ENCODE data around the gene CACNA2D3. TPM values are rescaled to one million over a fixed set of nuclear protein-coding genes. Genes with fewer than 3 reads are reported as not detected.

The CACNA2D3 gene
- total RNA-seq, 1 donor from 2014 or later = 10.0 TPM

GRCh38 chr3:54856271-54856670, 733.9 kb downstream of the CACNA2D3 start:
- H3K4me3 Mint-ChIP-seq (ENCODE audit: unreplicated experiment) = no peak overlapping the region
- peaks cover 7% of the 10 kb centered on the region for H3K4me1 Mint-ChIP-seq (ENCODE audit: low read depth, unreplicated experiment)
- H3K36me3 Mint-ChIP-seq (ENCODE audit: unreplicated experiment) = no peaks in the 10 kb centered on the region
- no peak for DNase-seq
- peaks cover 2% of the 10 kb centered on the region for H3K27me3 Mint-ChIP-seq (ENCODE audit: unreplicated experiment)
- no peak overlapping the region for H3K27ac Mint-ChIP-seq (ENCODE audit: unreplicated experiment)
- no peak for TF ChIP-seq CTCF (IDR thresholded peaks at IDR 0.05; ENCODE audit: partially characterized antibody, unreplicated experiment)
- H3K9me3 Mint-ChIP-seq (ENCODE audit: unreplicated experiment) = peaks cover 2% of the 10 kb centered on the region

- peaks cover 7% of the 10 kb centered on the region for H3K4me1 Mint-ChIP-seq (ENCODE audit: low read depth, unreplicated experiment)
These were observed 735.0 kb downstream of the CACNA2D3 start for GRCh38 chr3:54857343-54857742.

GRCh38 chr3:54858093-54858785, 735.9 kb downstream of the CACNA2D3 start:
- H3K9me3 Mint-ChIP-seq (ENCODE audit: unreplicated experiment) = peaks cover 2% of the 10 kb centered on the region
- H3K4me3 Mint-ChIP-seq (ENCODE audit: unreplicated experiment) = no peak overlapping the region
- H3K27me3 Mint-ChIP-seq (ENCODE audit: unreplicated experiment) = peaks cover 2% of the 10 kb centered on the region
- DNase-seq = no peak
- H3K4me1 Mint-ChIP-seq (ENCODE audit: low read depth, unreplicated experiment) = peaks cover 7% of the 10 kb centered on the region
- H3K27ac Mint-ChIP-seq (ENCODE audit: unreplicated experiment) = no peak overlapping the region
- no peak for TF ChIP-seq CTCF (IDR thresholded peaks at IDR 0.05; ENCODE audit: partially characterized antibody, unreplicated experiment)
- no peaks in the 10 kb centered on the region for H3K36me3 Mint-ChIP-seq (ENCODE audit: unreplicated experiment)

More at GRCh38 chr3:54857343-54857742, 735.0 kb downstream of the CACNA2D3 start:
- H3K27me3 Mint-ChIP-seq (ENCODE audit: unreplicated experiment) = peaks cover 2% of the 10 kb centered on the region
- H3K4me3 Mint-ChIP-seq (ENCODE audit: unreplicated experiment) = no peak overlapping the region
- H3K9me3 Mint-ChIP-seq (ENCODE audit: unreplicated experiment) = peaks cover 4% of the 10 kb centered on the region
- no peak for DNase-seq
- no peak for TF ChIP-seq CTCF (IDR thresholded peaks at IDR 0.05; ENCODE audit: partially characterized antibody, unreplicated experiment)
- H3K36me3 Mint-ChIP-seq (ENCODE audit: unreplicated experiment) = no peaks in the 10 kb centered on the region
- H3K27ac Mint-ChIP-seq (ENCODE audit: unreplicated experiment) = no peak overlapping the region

GRCh38 chr3:54859184-54859583, 736.8 kb downstream of the CACNA2D3 start:
- no peaks in the 10 kb centered on the region for H3K36me3 Mint-ChIP-seq (ENCODE audit: unreplicated experiment)
- H3K9me3 Mint-ChIP-seq (ENCODE audit: unreplicated experiment) = peaks cover 3% of the 10 kb centered on the region
- peaks cover 2% of the 10 kb centered on the region for H3K27me3 Mint-ChIP-seq (ENCODE audit: unreplicated experiment)
- H3K4me1 Mint-ChIP-seq (ENCODE audit: low read depth, unreplicated experiment) = peaks cover 7% of the 10 kb centered on the region
- no peak for TF ChIP-seq CTCF (IDR thresholded peaks at IDR 0.05; ENCODE audit: partially characterized antibody, unreplicated experiment)
- no peak for DNase-seq
- H3K27ac Mint-ChIP-seq (ENCODE audit: unreplicated experiment) = no peak overlapping the region
- no peak overlapping the region for H3K4me3 Mint-ChIP-seq (ENCODE audit: unreplicated experiment)

- Mint-ChIP-seq H3K36me3 (ENCODE audit: unreplicated experiment) (no peaks in the 10 kb centered on the region), H3K27me3 (ENCODE audit: unreplicated experiment) (peaks cover 2% of the 10 kb centered on the region), H3K9me3 (ENCODE audit: unreplicated experiment) (peaks cover 3% of the 10 kb centered on the region), H3K4me1 (ENCODE audit: low read depth, unreplicated experiment) (peaks cover 3% of the 10 kb centered on the region), H3K4me3 (ENCODE audit: unreplicated experiment) (no peak overlapping the region), H3K27ac (ENCODE audit: unreplicated experiment) (no peak overlapping the region)
- no peak for TF ChIP-seq CTCF (IDR thresholded peaks at IDR 0.05; ENCODE audit: partially characterized antibody, unreplicated experiment)
- no peak for DNase-seq
These were observed 739.1 kb downstream of the CACNA2D3 start for GRCh38 chr3:54861248-54862067.
